HCT116 (cell line): ENCODE data around the gene TMEM184A. TPM values are rescaled to one million over a fixed set of nuclear protein-coding genes. Genes with fewer than 3 reads are reported as not detected.

Experiments used
- ATAC-seq: fragments of 200-7000 bp; cut with Tn5 transposase; 2 replicates; pipeline ENCODE4 v1.9.1; 2020; ENCODE audit warnings: mild to moderate bottlenecking, moderate library complexity
- BruUV-seq: library from RNA; stranded (reverse); fragments of 400-500 nt; replicated peaks from 2 replicates; lab custom pipeline; 2021; lab: Mats Ljungman, UMichigan
- CTCF ChIA-PET: fragments of 300-600 bp; sonication (Branson Sonifier 250); formaldehyde crosslinking; loops from one replicate; lab custom pipeline; 2021; ENCODE audit warnings: antibody characterized with exemption; lab: Charles Lee
- POLR2A ChIA-PET: fragments of 300-600, 350-600 bp; sonication (Branson Sonifier 250); formaldehyde crosslinking; loops from one replicate; lab custom pipeline; 2021; ENCODE audit warnings: antibody characterized with exemption; lab: Charles Lee
- RAD21 ChIA-PET, 2 experiments: fragments of 300-600 bp; sonication (Branson Sonifier 250); formaldehyde crosslinking; loops; one replicate each; lab custom pipeline; 2023; ENCODE audit warnings: low total read pairs in 2 of 2; ENCODE audit not compliant: uncharacterized antibody in 2 of 2, unreplicated experiment in 2 of 2, low non-redundant PET in 1 of 2; lab: Charles Lee
- DNase-seq: peaks from one replicate; pipeline ENCODE4 v3.0.0-alpha.2; 2010; ENCODE audit warnings: low read depth, low spot score
- H2AFZ ChIP-seq: fragments of 200-600 bp; shearing (Covaris generic), sonication (generic); 2 replicates; pipeline ENCODE4 v1.6.1; 2017; ENCODE audit warnings: low read depth, mixed run types, mixed read lengths, antibody characterized with exemption, low read length; ENCODE audit not compliant: poor library complexity, severe bottlenecking
- H3K27ac ChIP-seq: 2 replicates; pipeline ENCODE4 v1.5.1; 2012; ENCODE audit warnings: low read depth, low read length
- H3K27me3 ChIP-seq: fragments of 200-600 bp; sonication (generic); 2 replicates; pipeline ENCODE4 v1.6.1; 2016; ENCODE audit warnings: mixed run types, low read length, mixed read lengths; ENCODE audit not compliant: insufficient read depth
- H3K36me3 ChIP-seq, 2 experiments: fragments of 200-500 bp in 1 of 2; fragments of 200-600 bp in 1 of 2; sonication (Bioruptor generic) in 1 of 2; sonication (generic) in 1 of 2; 2 replicates each; pipeline versions ENCODE4 v1.5.1 to v1.6.1; 2014 to 2016; ENCODE audit warnings: low read length in 2 of 2, inconsistent platforms in 1 of 2, mixed read lengths in 1 of 2, mixed run types in 1 of 2; ENCODE audit not compliant: insufficient read depth in 2 of 2, control insufficient read depth in 1 of 2
- H3K4me1 ChIP-seq, 2 experiments: fragments of 200-600 bp in 1 of 2; sonication (generic) in 1 of 2; 2 replicates each; pipeline versions ENCODE4 v1.5.1 to v1.6.1; 2012 to 2017; ENCODE audit warnings: low read length in 2 of 2, inconsistent platforms in 1 of 2, mild to moderate bottlenecking in 1 of 2, mixed read lengths in 1 of 2, mixed run types in 1 of 2, moderate library complexity in 1 of 2; ENCODE audit not compliant: insufficient read depth in 2 of 2, control insufficient read depth in 1 of 2
- H3K4me2 ChIP-seq: fragments of 200-600 bp; sonication (generic); 2 replicates; pipeline ENCODE4 v1.6.1; 2017; ENCODE audit warnings: mixed run types, low read length, mixed read lengths
- H3K4me3 ChIP-seq, 2 experiments: fragments of 200-600 bp in 1 of 2; sonication (generic) in 1 of 2; replicated peaks in 1 of 2; 2 replicates each; pipeline ENCODE4 v1.5.1; 2011 to 2016; ENCODE audit warnings: low read length in 2 of 2, control low read depth in 1 of 2, low read depth in 1 of 2, mild to moderate bottlenecking in 1 of 2, mixed read lengths in 1 of 2, mixed run types in 1 of 2
- H3K79me2 ChIP-seq: fragments of 200-600 bp; sonication (generic); 2 replicates; pipeline ENCODE4 v1.6.1; 2017; ENCODE audit warnings: mild to moderate bottlenecking, mixed run types, low read length, moderate library complexity, mixed read lengths; ENCODE audit not compliant: insufficient read depth
- H3K9ac ChIP-seq: fragments of 200-600 bp; sonication (generic); 2 replicates; pipeline ENCODE4 v1.6.1; 2016; ENCODE audit warnings: low read length, mixed read lengths
- H3K9me2 ChIP-seq: fragments of 200-600 bp; sonication (generic), shearing (Covaris generic); 2 replicates; pipeline ENCODE4 v1.6.1; 2017; ENCODE audit warnings: mixed run types, mild to moderate bottlenecking, moderate library complexity; ENCODE audit not compliant: insufficient read depth
- H3K9me3 ChIP-seq, 2 experiments: fragments of 200-500 bp in 1 of 2; fragments of 200-600 bp in 1 of 2; sonication (Bioruptor generic) in 1 of 2; sonication (generic) in 1 of 2; 2 replicates each; pipeline ENCODE4 v1.6.1; 2014 to 2017; ENCODE audit warnings: low read length in 2 of 2, mixed read lengths in 2 of 2, inconsistent platforms in 1 of 2, low read depth in 1 of 2, mild to moderate bottlenecking in 1 of 2, mixed run types in 1 of 2, moderate library complexity in 1 of 2; ENCODE audit not compliant: control insufficient read depth in 1 of 2, insufficient read depth in 1 of 2
- H4K20me1 ChIP-seq: fragments of 200-600 bp; sonication (generic), shearing (Covaris generic); 2 replicates; pipeline ENCODE4 v1.6.1; 2017; ENCODE audit warnings: mixed run types, mild to moderate bottlenecking, moderate library complexity; ENCODE audit not compliant: insufficient read depth
- ATF3 ChIP-seq: IDR thresholded peaks from 2 replicates; pipeline ENCODE4 v1.6.1; 2012
- CBX3 ChIP-seq: IDR thresholded peaks from 2 replicates; pipeline ENCODE4 v1.6.1; 2012; ENCODE audit warnings: low read depth
- CEBPB ChIP-seq: IDR thresholded peaks from 2 replicates; pipeline ENCODE4 v1.6.1; 2012; ENCODE audit warnings: low read depth
- CTCF ChIP-seq, 3 experiments: fragments of 200-600 bp in 1 of 3; sonication (generic) in 1 of 3; IDR thresholded peaks in 2 of 3; conservative IDR thresholded peaks in 1 of 3; 2 replicates each; pipeline ENCODE4 v1.5.1; 2012 to 2017; ENCODE audit warnings: low read depth in 2 of 3, low read length in 2 of 3, antibody characterized with exemption in 1 of 3, borderline replicate concordance in 1 of 3, control low read depth in 1 of 3, mild to moderate bottlenecking in 1 of 3, mixed read lengths in 1 of 3, mixed run types in 1 of 3, moderate library complexity in 1 of 3; ENCODE audit not compliant: insufficient read depth in 1 of 3
- EZH2 ChIP-seq: fragments of 200-600 bp; sonication (generic); IDR thresholded peaks from 2 replicates; pipeline ENCODE4 v1.6.1; 2017; ENCODE audit warnings: antibody characterized with exemption, mixed run types
- FOSL1 ChIP-seq: IDR thresholded peaks from 2 replicates; pipeline ENCODE4 v1.6.1; 2012; ENCODE audit warnings: low read depth
- JUND ChIP-seq: IDR thresholded peaks from 2 replicates; pipeline ENCODE4 v1.6.1; 2012
- MAX ChIP-seq: IDR thresholded peaks from 2 replicates; pipeline ENCODE4 v1.6.1; 2012
- POLR2AphosphoS5 ChIP-seq: IDR thresholded peaks from 2 replicates; pipeline ENCODE4 v1.6.1; 2011; ENCODE audit warnings: mild to moderate bottlenecking, low read depth, low read length, moderate library complexity
- RAD21 ChIP-seq: IDR thresholded peaks from 2 replicates; pipeline ENCODE4 v1.6.1; 2012; ENCODE audit warnings: low read depth, mild to moderate bottlenecking
- REST ChIP-seq: IDR thresholded peaks from 2 replicates; pipeline ENCODE4 v1.6.1; 2012; ENCODE audit warnings: low read depth
- SP1 ChIP-seq: IDR thresholded peaks from 2 replicates; pipeline ENCODE4 v1.6.1; 2012; ENCODE audit warnings: low read depth
- SRF ChIP-seq: IDR thresholded peaks from 2 replicates; pipeline ENCODE4 v1.6.1; 2012; ENCODE audit warnings: low read depth
- ZBTB33 ChIP-seq: IDR thresholded peaks from 2 replicates; pipeline ENCODE4 v1.6.1; 2011; ENCODE audit warnings: mild to moderate bottlenecking, low read length, moderate library complexity; ENCODE audit not compliant: insufficient replicate concordance; ENCODE audit errors: extremely low read depth
- ZFX ChIP-seq: fragments of 450-650 bp; IDR thresholded peaks from 2 replicates; pipeline ENCODE4 v1.6.1; 2017
- ZNF274 ChIP-seq: fragments of 200-500 bp; sonication (Bioruptor generic); IDR thresholded peaks from 2 replicates; pipeline ENCODE4 v1.6.1; 2014; ENCODE audit warnings: mild to moderate bottlenecking, low read depth, low read length, inconsistent platforms
- intact Hi-C: fragments of 100-400 bp; cut with micrococcal nuclease; formaldehyde crosslinking; loops from 2 replicates; pipeline ENCODE4 v1.10.0; 2022
- total RNA-seq: library from RNA; stranded (reverse); gene quantifications from one replicate; pipeline ENCODE4 v1.2.1, GENCODE V29; 2021; ENCODE audit not compliant: unreplicated experiment

TMEM184A gene
- total RNA-seq, 1 experiment from 2014 or later: 34.8 TPM

GRCh38 chr7:1588978-1589377 lies 33.0 kb upstream of the TMEM184A start:
- TF ChIP-seq FOSL1: no peak
- TF ChIP-seq ZFX: no peak
- no peak for TF ChIP-seq SP1
- no peak for TF ChIP-seq SRF
- no peak for TF ChIP-seq REST
- no peak for TF ChIP-seq POLR2AphosphoS5
- no peak for TF ChIP-seq ZNF274
- TF ChIP-seq ATF3: no peak
- TF ChIP-seq CEBPB: no peak
- TF ChIP-seq JUND: no peak
- TF ChIP-seq CBX3: no peak
- no peak for TF ChIP-seq CTCF (IDR thresholded peaks at IDR 0.05 in 2 of 3, conservative IDR thresholded peaks at IDR 0.05 in 1 of 3; ENCODE audit: borderline replicate concordance in 1 of 3, insufficient read depth in 1 of 3, low read depth in 2 of 3, low read length in 2 of 3)
- no peak for TF ChIP-seq MAX
- no peak for TF ChIP-seq RAD21
- no peak for TF ChIP-seq ZBTB33
- TF ChIP-seq EZH2: no peak
- no peaks in the 10 kb centered on the region for H4K20me1 ChIP-seq
- H3K36me3 ChIP-seq: no peaks in the 10 kb centered on the region
- H3K79me2 ChIP-seq: no peaks in the 10 kb centered on the region
- ChIA-PET POLR2A (no interaction called here), RAD21 (no interaction called here), CTCF (no interaction called here)
- H3K9me2 ChIP-seq: no peaks in the 10 kb centered on the region
- peaks cover 23% of the 10 kb centered on the region; the same call in 1 of the 2 replicates for H3K27me3 ChIP-seq
- no peak overlapping the region for H3K9ac ChIP-seq
- intact Hi-C loops: no loop called here
- BruUV-seq: no TSS peak
- no peak overlapping the region for H3K27ac ChIP-seq
- ATAC-seq (no peak), DNase-seq (no peak)
- H3K4me1 ChIP-seq: no peaks in the 10 kb centered on the region
- no peak overlapping the region for H3K4me2 ChIP-seq
- no peak overlapping the region for H2AFZ ChIP-seq
- no peaks in the 10 kb centered on the region for H3K9me3 ChIP-seq
- no peak overlapping the region for H3K4me3 ChIP-seq
